CD4-positive, alpha-beta T cell (primary cell): Measurements from ENCODE around the gene LCNL1. TPM values are rescaled to one million over a fixed set of nuclear protein-coding genes. Genes with fewer than 3 reads are reported as not detected.

Experiments used
- ATAC-seq: fragments of 200-7000 bp; cut with Tn5 transposase; one replicate; pipeline ENCODE4 v1.10.0; 2022; ENCODE audit warnings: mild to moderate bottlenecking; ENCODE audit not compliant: poor library complexity
- CTCF ChIA-PET: fragments of 350-600 bp; sonication (Branson Sonifier 250); formaldehyde crosslinking; loops from one replicate; lab custom pipeline; 2021; ENCODE audit warnings: antibody characterized with exemption, inconsistent platforms; lab: Charles Lee
- POLR2A ChIA-PET: fragments of 350-600 bp; sonication (Branson Sonifier 250); formaldehyde crosslinking; loops from one replicate; lab custom pipeline; 2021; ENCODE audit warnings: antibody characterized with exemption, inconsistent platforms; lab: Charles Lee
- DNase-seq, 14 experiments: peaks; one replicate each; pipeline ENCODE4 v3.0.0-alpha.2; 2013 to 2020; ENCODE audit warnings: mixed read lengths in 2 of 14
- H3K27ac ChIP-seq, 2 donors: one replicate each; pipeline versions ENCODE4 v1.5.1 to v1.7.0; 2013; ENCODE audit warnings: low read length in 2 of 2, low read depth in 1 of 2, mild to moderate bottlenecking in 1 of 2
- H3K27me3 ChIP-seq, 2 experiments: 1 replicate in 1 of 2; 2 replicates in 1 of 2; pipeline versions ENCODE4 v1.6.1 to v1.7.0; 2013; ENCODE audit warnings: low read length in 2 of 2, control low read depth in 1 of 2, mild to moderate bottlenecking in 1 of 2, moderate library complexity in 1 of 2; ENCODE audit not compliant: insufficient read depth in 2 of 2, control insufficient read depth in 1 of 2
- H3K36me3 ChIP-seq: one replicate; pipeline ENCODE4 v1.6.1; 2013; ENCODE audit warnings: low read length, control low read depth; ENCODE audit not compliant: insufficient read depth
- H3K4me1 ChIP-seq: one replicate; pipeline ENCODE4 v1.6.1; 2013; ENCODE audit warnings: low read length, control low read depth; ENCODE audit not compliant: insufficient read depth
- H3K4me3 ChIP-seq: one replicate; pipeline ENCODE4 v1.5.1; 2013; ENCODE audit warnings: mild to moderate bottlenecking, low read length, moderate library complexity
- H3K9me3 ChIP-seq, 2 experiments: 1 replicate in 1 of 2; 2 replicates in 1 of 2; pipeline versions ENCODE4 v1.6.1 to v1.7.0; 2013; ENCODE audit warnings: low read length in 2 of 2, mild to moderate bottlenecking in 2 of 2, control low read depth in 1 of 2, moderate library complexity in 1 of 2; ENCODE audit not compliant: control insufficient read depth in 1 of 2, insufficient read depth in 1 of 2
- H3K27ac Mint-ChIP-seq: one replicate; pipeline ENCODE4 v1.8.0; 2020; ENCODE audit warnings: mixed read lengths
- H3K27me3 Mint-ChIP-seq: one replicate; pipeline ENCODE4 v1.8.0; 2021; ENCODE audit warnings: mixed read lengths
- H3K36me3 Mint-ChIP-seq: one replicate; pipeline ENCODE4 v1.8.0; 2021; ENCODE audit warnings: low read depth, mixed read lengths
- H3K4me1 Mint-ChIP-seq: one replicate; pipeline ENCODE4 v1.8.0; 2021; ENCODE audit warnings: low read depth, mixed read lengths
- H3K4me3 Mint-ChIP-seq: one replicate; pipeline ENCODE4 v1.8.0; 2020; ENCODE audit warnings: mild to moderate bottlenecking, mixed read lengths
- H3K9me3 Mint-ChIP-seq: one replicate; pipeline ENCODE4 v1.8.0; 2020; ENCODE audit warnings: mixed read lengths
- CTCF ChIP-seq: fragments of 200-600 bp; IDR thresholded peaks from one replicate; pipeline ENCODE4 v1.8.0; 2022; ENCODE audit warnings: antibody characterized with exemption, mild to moderate bottlenecking
- intact Hi-C, 2 experiments: fragments of 100-400 bp; cut with DNase I in 1 of 2; cut with micrococcal nuclease in 1 of 2; formaldehyde crosslinking; loops; one replicate each; pipeline versions ENCODE4 v1.15.1 to v1.9.0; 2023 to 2025; cut with DNase I, micrococcal nuclease
- total RNA-seq, 174 experiments: library from RNA in 2 of 174; stranded (reverse) in 2 of 174; gene quantifications; one replicate each; pipeline ENCODE4 v1.2.3 and lab custom pipeline; 2021 to 2026

LCNL1 gene
- total RNA-seq, 2 experiments from 2014 or later: 0.93 to 1.0 TPM

DNA sequence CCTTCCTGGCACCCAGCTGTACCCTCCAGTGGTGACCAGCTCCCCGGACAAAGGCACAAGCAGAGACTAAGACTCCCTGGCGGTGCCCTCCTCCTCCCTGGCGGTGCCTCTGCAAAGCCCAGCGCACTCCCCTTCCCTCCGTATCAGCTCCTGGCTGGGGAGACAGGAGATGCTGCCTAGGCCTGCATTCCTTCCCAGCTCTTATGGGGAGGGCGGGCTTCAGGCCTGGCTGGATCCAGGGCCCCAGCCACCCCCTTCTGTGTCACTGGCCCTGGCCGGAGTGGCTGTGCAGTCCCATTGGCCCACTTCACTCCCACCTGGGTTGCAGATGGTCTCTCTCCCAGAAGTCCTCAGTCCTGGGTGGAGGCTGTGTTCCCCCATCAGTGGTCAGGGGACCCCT, 24.3 kb upstream of the LCNL1 start:
- H3K27me3 Mint-ChIP-seq: no peaks in the 10 kb centered on the region
- peaks cover 14% of the 10 kb centered on the region for H3K4me1 Mint-ChIP-seq
- H3K4me3 Mint-ChIP-seq: no peak overlapping the region
- Histone ChIP-seq H3K36me3 (no peaks in the 10 kb centered on the region), H3K27ac (peak overlapping the region in 1 of 2 donors; percentile 5), H3K27me3 (no peaks in the 10 kb centered on the region), H3K4me3 (no peak overlapping the region), H3K4me1 (peaks cover 60% of the 10 kb centered on the region), H3K9me3 (peaks cover 0 to 3% of the 10 kb centered on the region in 2 experiments)
- TF ChIP-seq CTCF: no peak
- peaks cover 2% of the 10 kb centered on the region for H3K9me3 Mint-ChIP-seq
- ATAC-seq (no peak), DNase-seq (no peak)
- no peaks in the 10 kb centered on the region for H3K36me3 Mint-ChIP-seq
- no peak overlapping the region for H3K27ac Mint-ChIP-seq
- ChIA-PET CTCF (no interaction called here), POLR2A (no interaction called here)
- intact Hi-C loops: loop anchor here in 1 of 2 experiments (10.0 kb wide), 1 partner anchor 834 kb away; no protein-coding TSS in a partner anchor

GRCh38 chr9:136958898-136959850, 23.6 kb upstream of the LCNL1 start:
- Histone ChIP-seq H3K9me3 (peaks cover 0 to 3% of the 10 kb centered on the region in 2 experiments), H3K4me1 (peaks cover 67% of the 10 kb centered on the region), H3K27me3 (no peaks in the 10 kb centered on the region), H3K36me3 (no peaks in the 10 kb centered on the region), H3K4me3 (no peak overlapping the region), H3K27ac (peak overlapping the region in 1 of 2 donors; percentile 49)
- no peak overlapping the region for H3K27ac Mint-ChIP-seq
- H3K27me3 Mint-ChIP-seq: no peaks in the 10 kb centered on the region
- no peak for TF ChIP-seq CTCF
- H3K9me3 Mint-ChIP-seq: peaks cover 2% of the 10 kb centered on the region
- H3K36me3 Mint-ChIP-seq: no peaks in the 10 kb centered on the region
- ChIA-PET CTCF (no interaction called here), POLR2A (interaction anchor here (1.0 to 2.2 kb wide), 4 partner anchors 8 to 60 kb away, joined by 3 to 12 read pairs (median 4); no protein-coding TSS in a partner anchor)
- DNase-seq (no peak), ATAC-seq (no peak)
- peaks cover 14% of the 10 kb centered on the region for H3K4me1 Mint-ChIP-seq
- intact Hi-C loops: loop anchor here in 1 of 2 experiments (10.0 kb wide), 1 partner anchor 834 kb away; no protein-coding TSS in a partner anchor
- H3K4me3 Mint-ChIP-seq: no peak overlapping the region

- H3K27me3 ChIP-seq: no peaks in the 10 kb centered on the region
- DNase-seq (peak in 4 of 14 experiments; percentile 39 to 80 (median 51)), ATAC-seq (peak; percentile 63)
- POLR2A ChIA-PET: interaction anchor here (0.6 to 2.2 kb wide), 8 partner anchors 9 to 96 kb away, joined by 3 to 12 read pairs (median 4); no protein-coding TSS in a partner anchor
- Mint-ChIP-seq H3K36me3 (no peaks in the 10 kb centered on the region), H3K27me3 (no peaks in the 10 kb centered on the region), H3K4me3 (peak overlapping the region; percentile 54), H3K4me1 (peaks cover 18% of the 10 kb centered on the region), H3K27ac (peak overlapping the region; percentile 65), H3K9me3 (peaks cover 2% of the 10 kb centered on the region)
- H3K9me3 ChIP-seq: peaks cover 0 to 3% of the 10 kb centered on the region in 2 experiments
- no peaks in the 10 kb centered on the region for H3K36me3 ChIP-seq
- no peak overlapping the region for H3K27ac ChIP-seq
- no peak overlapping the region for H3K4me3 ChIP-seq
- intact Hi-C loops: no loop called here
- TF ChIP-seq CTCF: no peak
- H3K4me1 ChIP-seq: peaks cover 79% of the 10 kb centered on the region
- CTCF ChIA-PET: no interaction called here
Measured at GRCh38 chr9:136960212-136960937, 22.4 kb upstream of the LCNL1 start.
